SK-N-SH treated with all-trans-retinoic acid at 6 μM for 48 hours (cell line): ENCODE data around the gene MUC7.

ENCODE experiments used
- ATAC-seq: fragments of 200-7000 bp; cut with Tn5 transposase; 3 replicates; pipeline ENCODE4 v1.9.1; 2020; ENCODE audit warnings: mild to moderate bottlenecking, moderate library complexity
- ARNTL ChIP-seq: fragments of 450-650 bp; formaldehyde crosslinking; IDR thresholded peaks from 2 replicates; pipeline ENCODE4 v1.5.0; 2020; ENCODE audit warnings: low read depth, mild to moderate bottlenecking, moderate library complexity, borderline replicate concordance
- BACH2 ChIP-seq: fragments of 250-450 bp; sonication (Bioruptor Pico); IDR thresholded peaks from 2 replicates; pipeline ENCODE4 v1.9.0; 2021; ENCODE audit warnings: mild to moderate bottlenecking, borderline replicate concordance
- CREB5 ChIP-seq: fragments of 250-450 bp; sonication (Bioruptor Pico); IDR thresholded peaks from 2 replicates; pipeline ENCODE4 v1.5.1; 2020; ENCODE audit warnings: low read depth, mild to moderate bottlenecking, moderate library complexity
- CSDC2 ChIP-seq: fragments of 250-450 bp; sonication (Bioruptor Pico); IDR thresholded peaks from 2 replicates; pipeline ENCODE4 v1.5.0; 2020; ENCODE audit warnings: mild to moderate bottlenecking, moderate library complexity
- CSRNP3 ChIP-seq: fragments of 250-450 bp; sonication (Bioruptor Pico); IDR thresholded peaks from 2 replicates; pipeline ENCODE4 v1.5.1; 2021; ENCODE audit warnings: mild to moderate bottlenecking, moderate library complexity
- ESRRG ChIP-seq: fragments of 250-450 bp; sonication (Bioruptor Pico); IDR thresholded peaks from 2 replicates; pipeline ENCODE4 v1.6.1; 2021; ENCODE audit warnings: mild to moderate bottlenecking
- GLIS3 ChIP-seq: fragments of 250-450 bp; sonication (Bioruptor Pico); IDR thresholded peaks from 2 replicates; pipeline ENCODE4 v1.5.0; 2020; ENCODE audit warnings: mild to moderate bottlenecking, moderate library complexity
- ISL1 ChIP-seq: fragments of 250-450 bp; sonication (Bioruptor Pico); IDR thresholded peaks from 2 replicates; pipeline ENCODE4 v2.1.2; 2022; ENCODE audit warnings: mild to moderate bottlenecking, moderate library complexity
- OSR1 ChIP-seq: fragments of 250-450 bp; sonication (Bioruptor Pico); IDR thresholded peaks from 2 replicates; pipeline ENCODE4 v1.8.0; 2022; ENCODE audit warnings: moderate library complexity, mild to moderate bottlenecking, inconsistent platforms
- PATZ1 ChIP-seq: fragments of 250-450 bp; sonication (Bioruptor Pico); IDR thresholded peaks from 2 replicates; pipeline ENCODE4 v1.8.0; 2020; ENCODE audit warnings: mild to moderate bottlenecking, moderate library complexity, borderline replicate concordance
- POU6F1 ChIP-seq: fragments of 250-450 bp; sonication (Bioruptor Pico); IDR thresholded peaks from 2 replicates; pipeline ENCODE4 v1.8.0; 2021; ENCODE audit warnings: low read depth, mild to moderate bottlenecking, moderate library complexity, borderline replicate concordance
- PPARA ChIP-seq: fragments of 250-450 bp; sonication (Bioruptor Pico); IDR thresholded peaks from 2 replicates; pipeline ENCODE4 v1.5.0; 2020; ENCODE audit warnings: mild to moderate bottlenecking, borderline replicate concordance
- RARB ChIP-seq: fragments of 250-450 bp; sonication (Bioruptor Pico); IDR thresholded peaks from 2 replicates; pipeline ENCODE4 v1.8.0; 2021; ENCODE audit warnings: mild to moderate bottlenecking, moderate library complexity
- SNAI2 ChIP-seq: fragments of 250-450 bp; sonication (Bioruptor Pico); IDR thresholded peaks from 2 replicates; pipeline ENCODE4 v1.5.0; 2020; ENCODE audit warnings: mild to moderate bottlenecking, moderate library complexity
- TCF4 ChIP-seq: fragments of 250-450 bp; sonication (Bioruptor Pico); IDR thresholded peaks from 2 replicates; pipeline ENCODE4 v1.8.0; 2021; ENCODE audit warnings: mild to moderate bottlenecking, moderate library complexity, borderline replicate concordance
- TOX ChIP-seq: fragments of 250-450 bp; sonication (Bioruptor Pico); IDR thresholded peaks from 2 replicates; pipeline ENCODE4 v1.8.0; 2021; ENCODE audit warnings: mild to moderate bottlenecking, moderate library complexity, borderline replicate concordance
- TSHZ2 ChIP-seq: fragments of 250-450 bp; sonication (Bioruptor Pico); IDR thresholded peaks from 2 replicates; pipeline ENCODE4 v1.5.0; 2020; ENCODE audit warnings: mild to moderate bottlenecking, moderate library complexity
- ZC3H10 ChIP-seq: fragments of 250-450 bp; sonication (Bioruptor Pico); IDR thresholded peaks from 2 replicates; pipeline ENCODE4 v1.5.1; 2021; ENCODE audit warnings: mild to moderate bottlenecking, moderate library complexity
- ZFP3 ChIP-seq: fragments of 250-450 bp; sonication (Bioruptor Pico); IDR thresholded peaks from 2 replicates; pipeline ENCODE4 v1.5.0; 2020; ENCODE audit warnings: mild to moderate bottlenecking, moderate library complexity
- ZFP30 ChIP-seq: fragments of 450-650 bp; formaldehyde crosslinking; IDR thresholded peaks from 2 replicates; pipeline ENCODE4 v1.5.0; 2022; ENCODE audit warnings: mild to moderate bottlenecking, moderate library complexity
- ZNF565 ChIP-seq: fragments of 450-650 bp; formaldehyde crosslinking; conservative IDR thresholded peaks from 2 replicates; pipeline ENCODE4 v1.5.0; 2020; ENCODE audit warnings: low read depth, mild to moderate bottlenecking, moderate library complexity
- ZNF70 ChIP-seq: fragments of 450-650 bp; formaldehyde crosslinking; IDR thresholded peaks from 2 replicates; pipeline ENCODE4 v1.5.0; 2020; ENCODE audit warnings: mild to moderate bottlenecking, moderate library complexity
- ZNF8 ChIP-seq: fragments of 450-650 bp; formaldehyde crosslinking; IDR thresholded peaks from 2 replicates; pipeline ENCODE4 v1.5.0; 2020; ENCODE audit warnings: mild to moderate bottlenecking, moderate library complexity

The MUC7 gene

GRCh38 chr4:70518269-70518668 is 46.3 kb downstream of the MUC7 start, which contains the start of gene AMTN:
AMTN (plus strand) TSS chr4:70518569; CDS start chr4:70518778, 209 bp downstream.
- TF ChIP-seq ZNF70 (CRISPR knock-in tag) (no peak), ESRRG (CRISPR knock-in tag) (no peak), PPARA (no peak), ISL1 (CRISPR knock-in tag) (no peak), SNAI2 (CRISPR knock-in tag) (no peak), GLIS3 (CRISPR knock-in tag) (no peak), BACH2 (CRISPR knock-in tag) (no peak), CSDC2 (CRISPR knock-in tag) (no peak), OSR1 (no peak), ARNTL (CRISPR knock-in tag) (no peak), ZNF8 (no peak), RARB (CRISPR knock-in tag) (no peak)
- no peak for ATAC-seq

- no peak for ATAC-seq
- no peak for TF ChIP-seq ZC3H10
- no peak for TF ChIP-seq TOX (CRISPR knock-in tag)
- no peak for TF ChIP-seq OSR1
- no peak for TF ChIP-seq ZFP30 (CRISPR knock-in tag)
- no peak for TF ChIP-seq TSHZ2 (CRISPR knock-in tag)
- no peak for TF ChIP-seq CREB5
- no peak for TF ChIP-seq SNAI2 (CRISPR knock-in tag)
- no peak for TF ChIP-seq TCF4 (CRISPR knock-in tag)
- no peak for TF ChIP-seq RARB (CRISPR knock-in tag)
- TF ChIP-seq CSRNP3 (CRISPR knock-in tag) = no peak
- TF ChIP-seq ZFP3 = no peak
- TF ChIP-seq PPARA = no peak
- TF ChIP-seq CSDC2 (CRISPR knock-in tag) = no peak
- no peak for TF ChIP-seq ZNF70 (CRISPR knock-in tag)
- no peak for TF ChIP-seq ZNF565
- no peak for TF ChIP-seq BACH2 (CRISPR knock-in tag)
- TF ChIP-seq PATZ1 = no peak
- TF ChIP-seq, all 23 proteins: peak for 0
Measured at GRCh38 chr4:70518716-70519115, 46.7 kb downstream of the MUC7 start.

GRCh38 chr4:70522626-70523025 is 50.6 kb downstream of the MUC7 start:
- TF ChIP-seq ESRRG (CRISPR knock-in tag) (no peak), SNAI2 (CRISPR knock-in tag) (no peak), ZFP3 (no peak), BACH2 (CRISPR knock-in tag) (no peak), ZFP30 (CRISPR knock-in tag) (no peak), ARNTL (CRISPR knock-in tag) (no peak), OSR1 (no peak), TSHZ2 (CRISPR knock-in tag) (no peak), TOX (CRISPR knock-in tag) (no peak), RARB (CRISPR knock-in tag) (no peak), TCF4 (CRISPR knock-in tag) (no peak), ZNF565 (no peak), PPARA (no peak), POU6F1 (CRISPR knock-in tag) (no peak), ISL1 (CRISPR knock-in tag) (no peak), GLIS3 (CRISPR knock-in tag) (no peak)

More at GRCh38 chr4:70522626-70523025, 50.6 kb downstream of the MUC7 start:
- no peak for ATAC-seq
